ENCODE results near the gene C1orf159.
"Not testable (repeated sequence)": the region's sequence is repeated elsewhere in the genome, so short reads cannot be mapped to it uniquely, and the experiment has no call there.

The C1orf159 gene

DNA sequence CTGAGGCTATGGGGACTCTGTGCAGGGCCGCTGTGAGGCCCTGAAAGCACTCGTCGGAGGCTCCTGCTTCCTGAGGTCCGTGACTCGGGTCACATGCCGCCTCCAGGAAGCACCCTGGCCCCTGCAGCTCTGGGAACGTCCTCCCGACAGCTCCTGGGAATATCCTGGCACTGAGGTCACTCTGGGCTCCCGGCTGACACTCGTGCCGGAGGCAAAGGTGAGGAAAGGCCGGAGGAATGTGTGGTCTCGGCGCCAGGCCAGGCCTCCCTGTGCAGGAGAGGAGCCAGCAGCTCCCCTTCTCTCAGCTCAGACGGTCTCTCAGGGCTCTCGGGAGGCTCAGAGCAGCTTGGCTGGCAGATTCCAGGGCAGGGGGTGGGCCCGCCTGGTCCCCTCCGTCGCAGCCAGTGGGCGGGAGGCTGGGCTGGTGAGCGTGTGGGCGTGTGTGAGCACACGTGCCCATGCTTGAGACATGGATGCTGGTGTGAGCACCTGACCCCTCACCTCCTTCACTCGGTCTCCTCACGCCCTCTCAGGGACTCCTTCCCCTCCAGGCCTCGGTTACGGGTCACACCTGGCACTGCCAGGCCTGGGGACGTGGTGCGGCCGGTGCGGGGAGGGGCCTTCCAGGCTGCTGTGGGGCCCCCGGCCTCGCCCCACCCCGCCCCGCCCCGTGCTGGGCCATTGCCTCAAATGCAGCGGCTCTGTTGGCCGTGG, 36.3 kb downstream of the C1orf159 start:
- DNase-seq: no peak

DNA sequence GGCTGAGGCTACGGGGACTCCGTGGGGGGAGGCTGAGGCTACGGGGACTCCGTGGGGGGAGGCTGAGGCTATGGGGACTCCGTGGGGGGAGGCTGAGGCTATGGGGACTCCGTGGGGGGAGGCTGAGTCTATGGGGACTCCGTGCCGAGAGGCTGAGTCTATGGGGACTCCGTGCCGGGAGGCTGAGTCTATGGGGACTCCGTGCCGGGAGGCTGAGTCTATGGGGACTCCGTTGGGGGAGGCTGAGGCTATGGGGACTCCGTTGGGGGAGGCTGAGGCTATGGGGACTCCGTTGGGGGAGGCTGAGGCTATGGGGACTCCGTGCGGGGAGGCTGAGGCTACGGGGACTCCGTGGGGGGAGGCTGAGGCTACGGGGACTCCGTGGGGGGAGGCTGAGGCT, 38.5 kb downstream of the C1orf159 start:
- DNase-seq: not testable (repeated sequence)

DNA sequence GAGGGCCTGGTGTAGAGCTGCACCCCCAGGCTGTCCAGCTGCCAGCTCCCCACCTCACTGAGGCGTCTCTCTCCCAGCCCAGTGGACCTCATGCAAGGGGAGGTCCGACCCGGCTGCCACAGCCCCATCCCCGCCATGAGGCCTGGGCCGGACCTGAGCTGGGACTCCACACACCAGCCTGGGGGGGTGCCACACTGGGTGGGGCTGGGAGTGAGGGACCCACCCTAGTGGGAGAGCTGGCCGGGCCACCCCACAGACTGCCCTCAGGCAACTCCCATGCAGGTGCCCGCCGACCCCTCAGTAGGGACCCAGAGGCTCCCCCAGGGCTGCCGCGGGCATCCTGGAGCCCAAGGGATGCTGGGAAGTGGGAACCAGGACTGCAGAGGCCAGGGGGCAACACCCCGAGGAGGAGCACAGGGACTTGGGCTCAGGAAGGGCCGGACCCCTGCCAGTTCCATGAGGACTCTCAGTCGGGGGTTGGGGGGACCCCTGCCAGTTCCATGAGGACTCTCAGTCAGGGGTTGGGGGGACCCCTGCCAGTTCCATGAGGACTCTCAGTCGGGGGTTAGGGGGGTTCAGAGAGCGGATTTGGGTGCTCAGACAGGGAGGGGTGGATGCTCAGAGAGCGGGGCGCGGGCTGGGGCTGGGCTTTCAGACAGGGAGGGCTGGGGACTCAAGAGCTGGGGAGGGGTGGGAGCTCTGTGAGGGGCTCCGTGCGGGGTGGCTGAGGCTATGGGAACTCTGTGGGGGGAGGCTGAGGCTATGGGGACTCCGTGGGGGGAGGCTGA, 40.5 kb downstream of the C1orf159 start:
- DNase-seq: no peak

DNA sequence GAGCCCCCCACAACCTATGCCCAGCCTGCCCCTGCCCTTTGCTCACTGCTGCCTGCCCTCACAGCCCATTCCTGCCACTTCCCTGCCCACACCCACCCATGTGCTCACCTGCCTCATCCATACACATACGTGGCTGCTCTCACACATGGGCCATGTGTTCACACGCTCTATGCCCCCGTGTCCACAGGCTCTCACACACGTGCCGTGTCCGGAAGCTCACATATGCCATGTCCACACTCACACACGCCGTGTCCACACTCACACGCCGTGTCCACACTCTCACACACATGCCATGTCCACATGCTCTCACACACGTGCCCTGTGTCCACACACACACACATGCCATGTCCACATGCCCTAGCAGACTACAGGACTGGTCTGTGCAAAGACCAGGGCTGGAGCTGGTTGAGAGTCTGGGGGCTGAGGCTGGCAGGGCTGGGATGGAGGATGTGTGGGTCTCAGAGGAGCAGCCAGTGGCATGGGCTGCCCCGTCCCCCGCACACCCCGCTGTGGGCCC, 41.2 kb downstream of the C1orf159 start:
- DNase-seq: no peak

DNA sequence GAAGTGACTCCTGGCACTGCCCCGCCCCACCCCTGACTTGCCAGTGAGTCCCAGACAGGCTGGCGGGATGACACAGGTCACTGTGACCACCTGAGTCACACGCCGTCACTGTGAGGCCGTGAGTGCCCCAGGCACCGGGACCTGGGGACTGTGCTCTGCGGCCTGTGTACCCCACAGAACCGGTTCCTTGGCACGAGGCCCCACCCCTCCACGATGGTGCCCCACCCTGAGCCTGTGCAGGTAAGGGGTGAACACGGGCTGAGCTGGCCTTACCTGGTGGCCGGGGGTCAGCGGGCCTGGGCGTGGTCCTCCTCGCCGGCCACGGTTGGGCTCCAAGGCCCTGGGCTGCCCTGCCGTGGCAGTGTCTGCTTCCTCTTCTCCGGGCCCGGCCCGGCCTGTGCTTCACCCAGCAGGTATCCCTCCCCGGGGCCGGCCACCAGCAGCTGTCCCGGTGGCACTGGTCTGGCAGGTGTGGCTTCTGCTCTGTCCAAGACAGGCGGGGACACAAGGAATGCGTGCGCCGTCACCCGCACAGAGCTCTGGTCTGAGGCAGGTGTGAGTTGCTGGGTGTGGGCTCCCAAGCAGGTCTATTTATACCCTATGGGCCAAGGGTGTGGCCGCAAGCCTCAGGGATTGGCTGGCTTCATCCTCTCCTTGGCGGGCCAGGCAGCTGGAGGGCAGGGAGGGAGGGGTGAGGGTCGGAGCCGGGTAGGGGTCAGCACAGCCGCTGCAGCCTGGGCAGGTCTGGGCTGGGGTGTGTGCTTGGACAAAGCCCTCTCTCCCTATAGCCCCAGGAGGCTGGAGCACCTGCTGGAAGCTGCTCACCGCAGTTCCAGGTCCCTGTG, 41.9 kb downstream of the C1orf159 start, which contains the start of gene RNF223:
Gene RNF223, minus strand, starts transcription at position 564 of the 845 bp plus-strand sequence. CDS start 1,740 bp downstream, outside the sequence.
- DNase-seq: no peak

DNA sequence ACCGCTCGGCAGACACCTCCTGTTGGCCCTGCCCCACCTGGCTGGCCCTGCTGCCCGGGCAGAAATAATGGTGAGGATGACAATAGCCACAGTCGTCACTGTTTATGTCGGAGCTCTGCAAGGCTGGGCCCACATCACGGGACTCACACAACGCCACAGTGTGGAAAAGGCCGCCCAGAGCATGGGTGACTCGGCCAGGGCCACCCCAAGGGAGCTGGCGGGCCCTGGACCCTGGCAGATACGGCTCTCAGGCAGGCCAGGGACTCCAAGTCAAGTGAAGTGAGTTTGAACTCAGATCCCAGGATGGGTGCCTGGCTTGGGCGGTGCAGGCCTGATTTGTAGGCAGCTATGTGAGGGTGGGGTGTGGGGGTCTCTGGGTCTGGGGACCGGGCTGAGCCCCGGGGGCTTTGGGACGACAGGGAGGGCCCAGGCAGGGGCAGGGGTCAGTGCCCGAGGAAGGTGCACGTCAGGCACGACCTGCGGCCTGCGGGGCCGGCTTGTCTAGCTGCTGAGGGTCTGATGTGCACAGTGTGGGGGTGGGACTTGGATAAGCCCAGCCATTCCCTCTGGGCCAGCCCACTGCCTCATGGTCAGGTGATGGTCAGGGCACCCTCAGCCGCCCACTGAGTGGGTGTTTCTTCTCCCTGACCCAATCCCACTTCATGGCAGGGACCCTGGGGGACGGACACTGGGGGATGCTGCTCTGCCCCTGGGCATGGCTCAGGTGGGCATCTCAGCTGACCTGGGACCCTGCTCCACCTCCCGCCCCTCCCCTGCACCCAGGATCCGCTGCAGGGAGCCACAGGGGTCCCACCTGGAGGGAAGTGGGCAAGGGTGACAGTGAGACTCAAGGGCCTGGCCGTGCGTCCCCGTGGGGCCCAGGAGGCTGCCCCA, 42.8 kb downstream of the C1orf159 start:
- DNase-seq: no peak

DNA sequence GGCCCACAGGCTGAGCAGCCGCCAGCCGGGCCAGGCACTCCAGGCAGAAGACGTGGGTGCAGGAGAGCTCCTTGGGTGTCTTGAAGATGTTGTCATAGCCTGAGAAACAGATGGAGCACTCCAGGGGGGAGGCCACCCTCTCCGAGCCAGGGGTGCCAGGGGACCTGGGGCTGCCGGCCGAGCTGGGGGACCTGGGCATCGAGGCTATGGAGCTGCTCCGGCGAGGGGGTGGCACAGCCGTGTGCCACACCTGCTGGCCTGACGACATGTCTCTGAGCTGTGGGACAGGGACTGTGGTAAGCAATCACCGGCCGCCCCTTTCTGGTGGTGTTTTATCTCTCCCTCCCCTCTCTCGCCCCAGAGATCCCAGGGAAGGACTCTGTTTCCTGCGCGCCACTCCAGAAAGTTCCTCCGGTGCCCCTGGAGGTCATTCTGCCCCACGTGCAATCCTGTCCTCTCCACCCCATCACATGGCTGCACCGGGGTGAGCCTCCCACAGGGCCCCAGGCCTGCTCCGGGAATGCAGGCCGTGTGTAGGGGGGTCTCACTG, 43.5 kb downstream of the C1orf159 start:
- DNase-seq: no peak

DNA sequence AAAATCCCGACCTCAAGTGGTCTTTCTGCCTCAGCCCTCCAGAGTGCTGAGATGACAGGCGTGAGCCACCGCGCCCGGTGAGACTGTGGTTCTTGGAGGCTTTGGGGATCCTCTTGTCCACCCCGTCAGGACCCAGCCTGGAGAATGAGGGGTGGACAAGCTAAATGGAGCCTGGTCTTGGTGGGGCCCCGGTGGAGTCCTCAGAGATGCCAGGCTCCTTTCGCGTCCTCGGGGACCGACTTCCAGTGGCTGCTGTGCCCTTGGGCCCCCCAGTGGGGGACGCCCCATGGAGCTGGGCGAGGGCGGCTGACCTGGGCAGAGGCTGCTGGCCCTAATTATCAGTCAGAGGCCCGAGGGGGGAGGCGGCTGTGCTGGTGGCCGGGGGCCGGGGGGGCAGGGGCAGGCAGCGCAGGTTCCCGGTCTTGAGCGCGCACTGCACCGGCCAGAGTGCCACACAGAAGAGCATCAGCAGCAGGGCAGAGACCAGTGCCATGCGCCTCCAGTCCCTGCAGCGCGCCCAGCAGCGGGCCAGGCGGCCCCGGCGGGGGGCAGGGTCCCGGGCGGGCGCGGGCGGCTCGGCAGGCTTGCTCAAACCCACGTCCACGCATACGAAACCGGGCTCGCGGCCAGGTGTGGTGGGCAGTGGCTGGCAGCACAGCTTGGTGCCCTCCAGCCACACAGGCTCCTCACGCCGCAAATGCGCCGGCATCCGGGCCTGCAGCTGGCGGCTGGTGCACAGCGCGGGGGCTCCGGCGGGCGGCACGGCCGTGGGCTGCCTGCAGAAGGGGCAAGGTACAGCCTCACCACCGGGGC, 44.2 kb downstream of the C1orf159 start:
- no peak for DNase-seq

DNA sequence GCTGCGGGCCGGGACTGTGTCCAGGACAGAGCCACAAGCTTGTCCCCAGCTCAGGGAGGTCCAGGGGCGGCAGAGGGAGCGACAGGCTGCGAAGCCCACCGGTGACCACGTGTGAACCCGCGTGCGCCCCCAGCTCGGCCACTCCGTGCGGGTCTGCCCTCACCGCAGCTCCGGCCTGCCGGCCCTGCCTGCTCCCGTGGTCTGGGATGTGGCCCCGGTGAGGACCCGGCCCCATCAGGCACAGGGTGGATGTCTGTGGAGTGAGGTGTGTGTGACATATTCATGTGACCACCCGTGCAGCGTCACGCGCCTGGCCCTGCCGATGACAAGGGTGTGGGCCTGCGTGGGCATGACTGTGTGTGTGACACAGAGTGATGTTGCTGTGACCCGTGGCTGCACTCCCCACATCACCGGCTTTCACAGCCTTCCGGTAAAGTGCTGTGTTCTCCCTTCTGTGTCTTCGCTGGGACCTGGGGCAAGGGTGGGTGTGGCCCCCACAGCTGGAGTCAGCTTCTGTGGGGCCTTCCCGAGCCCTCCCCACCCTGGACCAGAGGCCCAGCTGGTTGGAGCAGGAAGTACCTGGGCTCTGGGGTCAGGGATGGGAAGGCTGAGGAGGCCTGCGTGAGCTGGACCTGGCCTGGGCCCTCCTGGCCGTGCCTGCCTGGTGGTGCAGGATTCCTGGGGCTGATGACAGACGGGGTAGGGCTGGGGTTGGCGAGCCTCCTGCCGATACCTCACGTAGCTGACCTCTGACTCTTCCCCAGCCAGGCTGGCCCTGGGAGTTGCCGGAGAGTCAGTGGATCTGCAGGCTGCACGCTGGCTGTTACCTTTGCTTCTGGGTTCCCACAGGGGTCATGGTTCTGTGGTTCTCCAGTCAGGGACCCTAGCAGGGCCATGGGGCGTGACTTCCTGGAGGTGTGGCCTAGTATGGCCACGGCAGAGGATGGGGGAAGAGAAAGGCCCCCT, 45.9 kb downstream of the C1orf159 start:
- no peak for DNase-seq

DNA sequence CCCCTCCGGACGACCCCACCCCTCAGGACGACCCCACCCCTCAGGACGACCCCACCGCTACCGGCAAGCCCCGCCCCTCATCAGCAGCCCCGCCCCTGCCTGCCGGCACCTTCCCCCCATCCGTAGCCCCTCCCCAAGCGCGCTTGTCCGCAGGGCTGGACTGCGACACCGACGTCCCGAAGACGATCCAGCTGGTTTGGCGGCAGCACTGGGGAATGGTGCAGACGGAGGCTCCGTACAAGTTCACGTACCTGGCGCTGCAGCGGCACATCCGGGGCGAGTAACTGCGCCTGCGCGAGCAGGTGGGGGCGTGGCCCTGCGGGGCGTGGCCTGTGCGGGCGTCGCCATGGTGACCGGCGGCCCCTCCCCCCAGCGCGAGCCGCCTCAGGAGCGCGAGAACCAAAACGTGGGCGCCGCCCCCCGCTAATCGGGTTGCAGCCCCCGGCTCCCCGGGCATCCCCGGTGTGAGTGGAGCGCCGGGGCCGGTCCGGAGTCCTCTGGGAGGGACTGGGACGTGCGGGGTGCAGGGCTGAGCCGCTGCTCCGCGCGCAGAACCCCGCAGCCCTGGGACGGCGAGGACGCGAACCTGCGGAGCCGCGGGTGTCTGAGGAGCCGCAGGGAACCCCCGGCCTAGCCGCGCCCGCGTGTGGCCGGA, 46.7 kb downstream of the C1orf159 start:
- DNase-seq: peak; percentile 24

DNA sequence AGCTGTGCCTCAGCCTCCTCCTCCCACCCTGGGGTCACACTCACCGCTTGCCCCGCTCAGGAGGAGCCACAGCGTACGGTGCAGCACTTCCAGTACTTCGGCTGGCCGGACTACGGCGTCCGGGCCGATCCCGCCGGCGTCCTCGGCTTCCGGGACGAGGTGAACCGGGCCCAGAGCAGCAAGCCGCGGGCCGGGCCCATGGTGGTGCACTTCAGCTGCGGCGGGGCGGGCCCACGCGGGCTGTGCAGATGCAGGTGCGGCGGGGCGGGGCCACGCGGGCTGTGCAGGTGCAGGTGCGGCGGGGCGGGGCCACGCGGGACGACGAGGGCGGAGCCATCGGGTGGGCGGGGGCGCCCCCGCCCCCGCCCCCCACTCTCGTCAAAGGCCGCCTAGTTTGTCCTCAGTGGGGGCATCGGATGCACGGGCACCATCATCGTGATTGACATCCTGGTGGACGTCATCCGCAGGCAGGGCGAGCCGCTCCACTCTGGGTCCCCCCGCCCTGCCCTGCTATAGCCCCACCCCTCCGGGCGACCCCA, 47.3 kb downstream of the C1orf159 start:
- no peak for DNase-seq

DNA sequence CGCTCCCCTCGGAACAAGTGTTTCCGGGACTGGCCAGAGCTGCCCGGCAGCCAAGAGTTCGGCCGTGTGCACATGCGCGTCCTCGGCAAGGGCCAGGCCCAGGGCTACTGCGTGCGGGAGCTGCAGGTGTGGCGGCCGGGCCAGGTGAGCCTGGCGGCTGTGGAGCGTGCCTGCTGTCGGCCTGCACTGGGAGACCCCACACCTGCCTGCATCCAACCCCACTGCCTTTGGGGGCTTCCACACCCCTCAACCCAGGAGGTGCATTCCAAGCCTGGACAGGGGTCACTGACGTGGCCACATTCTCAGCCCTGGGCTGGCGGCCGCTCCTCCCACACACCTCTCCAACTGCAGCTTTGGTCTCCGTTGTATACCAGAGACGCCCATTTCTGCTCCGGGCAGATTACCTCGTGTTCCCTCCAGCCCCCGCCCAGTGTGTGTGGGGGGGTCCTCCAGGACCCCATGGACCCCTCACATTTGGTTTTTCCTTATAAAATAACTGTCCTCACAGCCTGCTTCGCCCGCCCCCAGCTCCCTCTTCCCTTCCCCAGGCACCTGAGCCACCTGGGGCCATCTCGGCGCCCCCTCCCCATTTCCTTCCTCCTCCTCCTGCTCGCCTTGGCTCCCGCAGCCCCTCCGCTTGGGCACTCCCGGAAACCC, 47.9 kb downstream of the C1orf159 start:
- DNase-seq: no peak

DNA sequence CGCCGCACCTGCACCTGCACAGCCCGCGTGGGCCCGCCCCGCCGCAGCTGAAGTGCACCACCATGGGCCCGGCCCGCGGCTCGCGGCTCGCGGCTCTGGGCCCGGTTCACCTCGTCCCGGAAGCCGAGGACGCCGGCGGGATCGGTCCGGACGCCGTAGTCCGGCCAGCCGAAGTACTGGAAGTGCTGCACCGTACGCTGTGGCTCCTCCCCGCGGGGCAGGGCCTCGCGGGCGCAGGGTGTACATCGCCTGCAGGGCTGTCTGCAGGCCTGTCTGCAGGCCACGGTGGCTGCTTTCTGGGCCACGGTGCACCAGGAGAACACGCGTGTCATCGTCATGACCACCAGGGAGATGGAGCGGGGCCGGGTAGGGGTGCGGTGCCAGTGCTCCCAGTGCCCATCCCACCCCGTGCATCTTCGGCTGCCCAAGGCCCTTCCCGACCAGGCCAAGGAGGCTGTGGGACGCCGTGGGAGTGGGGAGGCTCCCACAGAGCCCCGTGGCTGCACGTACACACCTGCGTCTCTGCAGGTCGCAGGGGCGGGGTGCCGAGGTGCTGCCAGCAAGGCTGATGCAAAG, 48.5 kb downstream of the C1orf159 start:
- no peak for DNase-seq

DNA sequence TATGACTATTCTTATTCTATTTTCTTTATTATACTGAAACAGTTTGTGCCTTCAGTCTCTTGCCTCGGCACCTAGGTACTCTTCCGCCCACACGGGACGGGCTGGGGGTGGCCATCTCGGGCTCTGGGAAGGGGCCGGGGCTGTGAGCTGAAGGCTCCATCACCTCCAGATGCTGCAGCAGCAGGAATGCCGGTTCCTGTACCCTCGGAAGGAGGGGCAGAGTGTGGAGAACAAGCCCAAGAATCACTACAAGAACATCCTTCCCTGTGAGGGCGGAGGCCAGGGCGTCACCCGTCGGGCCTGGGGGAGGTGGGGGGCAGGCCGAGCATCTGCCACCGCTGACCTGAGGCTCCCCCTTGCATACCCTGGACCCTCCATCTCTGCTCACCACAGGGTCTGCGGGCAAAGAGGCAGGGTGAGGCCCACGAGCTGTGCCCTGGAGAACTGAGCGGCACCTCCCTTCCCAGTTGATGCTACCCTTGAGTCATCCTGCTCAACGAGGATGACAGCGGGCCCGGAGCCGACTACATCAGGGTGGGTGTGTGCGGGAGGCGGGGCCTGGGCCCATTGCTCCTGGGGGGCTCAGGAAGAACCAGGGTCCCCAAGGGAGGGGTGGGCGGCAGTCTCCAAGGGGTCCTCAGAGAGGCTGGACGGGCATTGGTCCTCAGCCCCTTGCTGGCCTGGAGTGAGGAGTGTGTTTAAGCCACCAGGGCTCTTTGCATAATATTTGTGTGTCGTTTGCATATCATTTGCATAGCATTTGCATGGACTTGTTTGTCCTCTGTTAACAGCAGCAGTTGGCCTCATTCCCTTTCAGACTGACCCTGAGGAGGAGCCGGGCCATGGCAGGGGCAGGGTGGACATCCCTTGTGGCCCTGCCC, 49.2 kb downstream of the C1orf159 start:
- no peak for DNase-seq

DNA sequence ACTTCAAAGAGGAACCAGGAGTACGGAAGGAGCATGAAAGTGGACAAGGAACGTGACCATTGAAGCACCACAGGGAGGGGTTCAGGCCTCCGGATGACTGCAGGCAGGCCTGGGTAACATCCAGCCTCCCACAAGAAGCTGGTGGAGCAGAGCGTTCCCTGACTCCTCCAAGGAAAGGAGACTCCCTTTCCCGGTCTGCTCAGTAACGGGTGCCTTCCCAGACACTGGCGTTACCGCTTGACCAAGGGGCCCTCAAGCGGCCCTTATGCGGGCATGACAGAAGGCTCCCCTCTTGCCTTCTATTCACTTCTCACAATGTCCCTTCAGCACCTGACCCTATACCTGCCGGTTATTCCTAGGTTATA, 50.0 kb downstream of the C1orf159 start:
- DNase-seq: not testable (repeated sequence)

DNA sequence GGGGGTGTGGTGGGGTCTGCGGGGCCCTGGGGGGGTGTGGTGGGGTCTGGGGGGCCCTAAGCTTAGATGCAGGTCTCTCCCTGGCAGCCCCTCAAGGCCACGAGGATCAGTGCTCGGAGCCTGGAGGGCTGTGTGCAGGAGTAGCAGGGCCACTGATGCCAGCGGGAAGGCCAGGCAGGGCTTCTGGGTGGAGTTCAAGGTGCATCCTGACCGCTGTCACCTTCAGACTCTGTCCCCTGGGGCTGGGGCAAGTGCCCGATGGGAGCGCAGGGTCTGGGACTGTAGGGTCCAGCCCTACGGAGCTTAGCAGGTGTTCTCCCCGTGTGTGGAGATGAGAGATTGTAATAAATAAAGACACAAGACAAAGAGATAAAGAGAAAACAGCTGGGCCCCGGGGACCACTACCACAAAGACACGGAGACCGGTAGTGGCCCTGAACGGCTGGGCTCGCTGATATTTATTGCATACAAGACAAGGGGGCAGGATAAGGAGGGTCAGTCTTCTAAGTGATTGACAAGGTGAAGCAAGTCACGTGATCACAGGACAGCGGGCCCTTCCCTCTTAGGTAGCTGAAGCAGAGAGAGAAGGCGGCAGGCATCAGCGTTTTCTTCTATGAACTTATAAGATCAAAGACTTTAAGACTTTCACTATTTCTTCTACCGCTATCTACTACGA, 50.5 kb downstream of the C1orf159 start:
- no peak for DNase-seq
